ENCODE measurements around the gene ZNF341.

DNA sequence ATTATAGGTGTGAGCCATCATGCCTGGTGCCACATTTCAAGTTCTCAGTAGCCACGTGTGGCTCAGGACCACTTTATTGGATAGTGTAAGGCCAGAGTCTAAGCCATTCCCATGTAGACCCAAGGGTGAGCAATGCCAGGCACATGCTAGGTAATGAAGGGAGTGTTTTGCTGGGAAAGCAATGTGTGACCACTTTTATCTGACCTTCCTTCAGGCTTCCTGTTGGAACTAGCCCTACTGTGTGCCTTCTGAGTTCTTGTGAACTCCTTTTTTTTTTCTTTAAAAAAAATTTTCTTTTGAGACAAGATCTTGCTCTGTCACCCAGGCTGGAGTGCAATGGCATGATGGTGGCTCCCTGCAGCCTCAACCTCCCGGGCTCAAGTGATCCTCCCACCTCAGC, 33.3 kb downstream of the ZNF341 start:
- TF ChIP-seq, protein P1, sequence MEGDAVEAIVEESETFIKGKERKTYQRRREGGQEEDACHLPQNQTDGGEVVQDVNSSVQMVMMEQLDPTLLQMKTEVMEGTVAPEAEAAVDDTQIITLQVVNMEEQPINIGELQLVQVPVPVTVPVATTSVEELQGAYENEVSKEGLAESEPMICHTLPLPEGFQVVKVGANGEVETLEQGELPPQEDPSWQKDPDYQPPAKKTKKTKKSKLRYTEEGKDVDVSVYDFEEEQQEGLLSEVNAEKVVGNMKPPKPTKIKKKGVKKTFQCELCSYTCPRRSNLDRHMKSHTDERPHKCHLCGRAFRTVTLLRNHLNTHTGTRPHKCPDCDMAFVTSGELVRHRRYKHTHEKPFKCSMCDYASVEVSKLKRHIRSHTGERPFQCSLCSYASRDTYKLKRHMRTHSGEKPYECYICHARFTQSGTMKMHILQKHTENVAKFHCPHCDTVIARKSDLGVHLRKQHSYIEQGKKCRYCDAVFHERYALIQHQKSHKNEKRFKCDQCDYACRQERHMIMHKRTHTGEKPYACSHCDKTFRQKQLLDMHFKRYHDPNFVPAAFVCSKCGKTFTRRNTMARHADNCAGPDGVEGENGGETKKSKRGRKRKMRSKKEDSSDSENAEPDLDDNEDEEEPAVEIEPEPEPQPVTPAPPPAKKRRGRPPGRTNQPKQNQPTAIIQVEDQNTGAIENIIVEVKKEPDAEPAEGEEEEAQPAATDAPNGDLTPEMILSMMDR (IDR thresholded peaks at IDR 0.05; ENCODE audit: poor library complexity, severe bottlenecking), result no peak
- TF ChIP-seq MXI1 (conservative IDR thresholded peaks at IDR 0.05; ENCODE audit: poor library complexity, severe bottlenecking) (no peak), EP300 (conservative IDR thresholded peaks at IDR 0.05; ENCODE audit: poor library complexity, severe bottlenecking) (no peak), RAD21 (conservative IDR thresholded peaks at IDR 0.05) (no peak), EZH2 (IDR thresholded peaks at IDR 0.05; ENCODE audit: borderline replicate concordance, insufficient read depth, low read length, poor library complexity, severe bottlenecking) (no peak), SMC3 (conservative IDR thresholded peaks at IDR 0.05; ENCODE audit: poor library complexity) (no peak), TAF1 (IDR thresholded peaks at IDR 0.05; ENCODE audit: low read depth) (no peak), POLR2AphosphoS5 (IDR thresholded peaks at IDR 0.05) (no peak)
- TF ChIP-seq, protein P2, sequence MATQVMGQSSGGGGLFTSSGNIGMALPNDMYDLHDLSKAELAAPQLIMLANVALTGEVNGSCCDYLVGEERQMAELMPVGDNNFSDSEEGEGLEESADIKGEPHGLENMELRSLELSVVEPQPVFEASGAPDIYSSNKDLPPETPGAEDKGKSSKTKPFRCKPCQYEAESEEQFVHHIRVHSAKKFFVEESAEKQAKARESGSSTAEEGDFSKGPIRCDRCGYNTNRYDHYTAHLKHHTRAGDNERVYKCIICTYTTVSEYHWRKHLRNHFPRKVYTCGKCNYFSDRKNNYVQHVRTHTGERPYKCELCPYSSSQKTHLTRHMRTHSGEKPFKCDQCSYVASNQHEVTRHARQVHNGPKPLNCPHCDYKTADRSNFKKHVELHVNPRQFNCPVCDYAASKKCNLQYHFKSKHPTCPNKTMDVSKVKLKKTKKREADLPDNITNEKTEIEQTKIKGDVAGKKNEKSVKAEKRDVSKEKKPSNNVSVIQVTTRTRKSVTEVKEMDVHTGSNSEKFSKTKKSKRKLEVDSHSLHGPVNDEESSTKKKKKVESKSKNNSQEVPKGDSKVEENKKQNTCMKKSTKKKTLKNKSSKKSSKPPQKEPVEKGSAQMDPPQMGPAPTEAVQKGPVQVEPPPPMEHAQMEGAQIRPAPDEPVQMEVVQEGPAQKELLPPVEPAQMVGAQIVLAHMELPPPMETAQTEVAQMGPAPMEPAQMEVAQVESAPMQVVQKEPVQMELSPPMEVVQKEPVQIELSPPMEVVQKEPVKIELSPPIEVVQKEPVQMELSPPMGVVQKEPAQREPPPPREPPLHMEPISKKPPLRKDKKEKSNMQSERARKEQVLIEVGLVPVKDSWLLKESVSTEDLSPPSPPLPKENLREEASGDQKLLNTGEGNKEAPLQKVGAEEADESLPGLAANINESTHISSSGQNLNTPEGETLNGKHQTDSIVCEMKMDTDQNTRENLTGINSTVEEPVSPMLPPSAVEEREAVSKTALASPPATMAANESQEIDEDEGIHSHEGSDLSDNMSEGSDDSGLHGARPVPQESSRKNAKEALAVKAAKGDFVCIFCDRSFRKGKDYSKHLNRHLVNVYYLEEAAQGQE (IDR thresholded peaks at IDR 0.05; ENCODE audit: borderline replicate concordance), result no peak

Measured in neural cell (in vitro differentiated cells).